Panc1 (cell line): ENCODE measurements around the gene ZG16B. TPM values are rescaled to one million over a fixed set of nuclear protein-coding genes. Genes with fewer than 3 reads are reported as not detected.
A peak's percentile ranks its signal among the peaks of the same experiment; 100 is the strongest.

Experiments used
- ATAC-seq: fragments of 200-7000 bp; cut with Tn5 transposase; 2 replicates; pipeline ENCODE4 v1.9.1; 2020; ENCODE audit warnings: mild to moderate bottlenecking, moderate library complexity
- BruUV-seq: library from RNA; stranded (reverse); fragments of 400-500 nt; replicated peaks from 2 replicates; lab custom pipeline; 2021; lab: Mats Ljungman, UMichigan
- CTCF ChIA-PET: fragments of 300-600 bp; sonication (Branson Sonifier 250); formaldehyde crosslinking; loops from one replicate; lab custom pipeline; 2022; ENCODE audit warnings: antibody characterized with exemption; lab: Charles Lee
- POLR2A ChIA-PET: fragments of 300-600 bp; sonication (Branson Sonifier 250); formaldehyde crosslinking; loops from one replicate; lab custom pipeline; 2022; ENCODE audit warnings: antibody characterized with exemption; lab: Charles Lee
- DNase-seq: peaks from one replicate; pipeline ENCODE4 v3.0.0-alpha.2; 2010; ENCODE audit warnings: low read depth, low spot score
- H3K27ac ChIP-seq: 2 replicates; pipeline ENCODE4 v1.5.1; 2011; ENCODE audit warnings: mild to moderate bottlenecking, low read length, inconsistent platforms
- H3K27me3 ChIP-seq: fragments of 200-500 bp; sonication (Bioruptor generic); 2 replicates; pipeline ENCODE4 v1.6.0; 2014; ENCODE audit warnings: low read length, inconsistent platforms; ENCODE audit not compliant: control insufficient read depth, insufficient read depth
- H3K36me3 ChIP-seq: fragments of 200-500 bp; sonication (Bioruptor generic); 2 replicates; pipeline ENCODE4 v1.5.1; 2014; ENCODE audit warnings: inconsistent platforms, mild to moderate bottlenecking, low read length, moderate library complexity; ENCODE audit not compliant: control insufficient read depth, insufficient read depth
- H3K4me1 ChIP-seq: 2 replicates; pipeline ENCODE4 v1.5.1; 2011; ENCODE audit warnings: inconsistent platforms, mild to moderate bottlenecking, low read length, moderate library complexity; ENCODE audit not compliant: control insufficient read depth, insufficient read depth
- H3K4me3 ChIP-seq, 2 experiments: 2 replicates each; pipeline ENCODE4 v1.5.1; 2011 to 2012; ENCODE audit warnings: low read depth in 2 of 2, low read length in 2 of 2, mild to moderate bottlenecking in 2 of 2, inconsistent platforms in 1 of 2, moderate library complexity in 1 of 2
- H3K9me3 ChIP-seq: fragments of 200-500 bp; sonication (Bioruptor generic); 2 replicates; pipeline ENCODE4 v1.5.1; 2014; ENCODE audit warnings: low read depth, mild to moderate bottlenecking, inconsistent platforms, low read length, moderate library complexity; ENCODE audit not compliant: control insufficient read depth, insufficient read depth
- POLR2AphosphoS5 ChIP-seq: IDR thresholded peaks from 2 replicates; pipeline ENCODE4 v1.6.1; 2012; ENCODE audit warnings: mild to moderate bottlenecking, low read depth, low read length, moderate library complexity
- SIN3A ChIP-seq: IDR thresholded peaks from 2 replicates; pipeline ENCODE4 v1.6.1; 2012; ENCODE audit warnings: low read depth, mild to moderate bottlenecking, low read length, moderate library complexity, borderline replicate concordance; ENCODE audit not compliant: insufficient read depth
- TCF7L2 ChIP-seq: IDR thresholded peaks from 2 replicates; pipeline ENCODE4 v1.6.1; 2011; ENCODE audit warnings: mild to moderate bottlenecking, low read depth, low read length, inconsistent platforms
- in situ Hi-C: cut with HindIII; loops from 2 replicates; pipeline ENCODE4 v1.10.0; 2016; ENCODE audit warnings: low sequenced_read_pairs, low pct_unique_long_range_greater_than_20kb
- intact Hi-C: fragments of 100-400 bp; cut with micrococcal nuclease; formaldehyde crosslinking; loops from one replicate; pipeline ENCODE4 v1.10.0; 2022; ENCODE audit not compliant: unreplicated experiment
- total RNA-seq: library from RNA; stranded (reverse); gene quantifications from one replicate; pipeline ENCODE4 v1.2.1, GENCODE V29; 2021; ENCODE audit not compliant: unreplicated experiment
- TF ChIP-seq, protein P1 (sequence below): fragments of 450-650 bp; IDR thresholded peaks from 2 replicates; pipeline ENCODE4 v1.5.1; 2017; ENCODE audit warnings: mild to moderate bottlenecking
- TF ChIP-seq, protein P2 (sequence below), 2 experiments: IDR thresholded peaks; 2 replicates each; pipeline ENCODE4 v1.6.1; 2011 to 2012; ENCODE audit warnings: low read depth in 2 of 2, control low read depth in 1 of 2, low read length in 1 of 2, mild to moderate bottlenecking in 1 of 2, moderate library complexity in 1 of 2; ENCODE audit not compliant: insufficient read depth in 1 of 2

The ZG16B gene
- total RNA-seq, 1 experiment from 2014 or later: 9.1 TPM

DNA sequence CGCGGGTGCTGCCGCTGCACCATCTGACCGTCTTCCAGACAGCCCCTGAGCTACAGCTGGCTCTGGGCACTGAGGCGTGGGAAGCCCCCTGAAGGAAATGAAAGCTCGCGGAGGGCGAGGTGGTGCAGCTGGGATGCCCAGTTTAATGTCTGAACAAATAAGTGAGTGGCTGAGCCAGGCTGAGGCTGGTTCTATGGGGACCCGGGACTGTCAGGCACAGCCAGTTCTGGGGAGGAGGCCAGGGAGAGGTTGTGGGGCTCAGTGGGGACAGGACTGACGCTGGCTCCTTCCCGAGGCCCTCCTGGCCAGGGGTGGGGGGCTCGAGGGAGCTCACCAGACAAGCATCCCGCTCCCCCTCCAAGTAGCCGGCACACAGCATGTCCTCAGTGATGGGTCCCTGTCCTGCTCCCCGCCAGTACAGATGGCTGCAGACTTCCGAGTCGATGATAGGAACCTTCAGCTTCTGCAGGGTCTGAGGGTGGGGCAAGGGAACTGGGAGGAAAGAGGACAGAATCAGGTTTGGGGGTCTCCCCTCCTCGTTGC is 23.5 kb downstream of the ZG16B start:
- ATAC-seq (no peak), DNase-seq (no peak)
- no TSS peak for BruUV-seq
- intact Hi-C loops: no loop called here
- in situ Hi-C loops: no loop called here
- Histone ChIP-seq H3K4me1 (peaks cover 28% of the 10 kb centered on the region), H3K27ac (peak overlapping the region; percentile 70), H3K9me3 (no peaks in the 10 kb centered on the region; the same call in 1 of the 2 replicates), H3K36me3 (no peaks in the 10 kb centered on the region), H3K27me3 (no peaks in the 10 kb centered on the region), H3K4me3 (no peak overlapping the region)
- ChIA-PET POLR2A (no interaction called here), CTCF (interaction anchor here (1.7 kb wide), 1 partner anchor 15 kb away, joined by 7 read pairs; no protein-coding TSS in a partner anchor)
- TF ChIP-seq, protein P1, sequence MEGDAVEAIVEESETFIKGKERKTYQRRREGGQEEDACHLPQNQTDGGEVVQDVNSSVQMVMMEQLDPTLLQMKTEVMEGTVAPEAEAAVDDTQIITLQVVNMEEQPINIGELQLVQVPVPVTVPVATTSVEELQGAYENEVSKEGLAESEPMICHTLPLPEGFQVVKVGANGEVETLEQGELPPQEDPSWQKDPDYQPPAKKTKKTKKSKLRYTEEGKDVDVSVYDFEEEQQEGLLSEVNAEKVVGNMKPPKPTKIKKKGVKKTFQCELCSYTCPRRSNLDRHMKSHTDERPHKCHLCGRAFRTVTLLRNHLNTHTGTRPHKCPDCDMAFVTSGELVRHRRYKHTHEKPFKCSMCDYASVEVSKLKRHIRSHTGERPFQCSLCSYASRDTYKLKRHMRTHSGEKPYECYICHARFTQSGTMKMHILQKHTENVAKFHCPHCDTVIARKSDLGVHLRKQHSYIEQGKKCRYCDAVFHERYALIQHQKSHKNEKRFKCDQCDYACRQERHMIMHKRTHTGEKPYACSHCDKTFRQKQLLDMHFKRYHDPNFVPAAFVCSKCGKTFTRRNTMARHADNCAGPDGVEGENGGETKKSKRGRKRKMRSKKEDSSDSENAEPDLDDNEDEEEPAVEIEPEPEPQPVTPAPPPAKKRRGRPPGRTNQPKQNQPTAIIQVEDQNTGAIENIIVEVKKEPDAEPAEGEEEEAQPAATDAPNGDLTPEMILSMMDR: no peak
- TF ChIP-seq, protein P2, sequence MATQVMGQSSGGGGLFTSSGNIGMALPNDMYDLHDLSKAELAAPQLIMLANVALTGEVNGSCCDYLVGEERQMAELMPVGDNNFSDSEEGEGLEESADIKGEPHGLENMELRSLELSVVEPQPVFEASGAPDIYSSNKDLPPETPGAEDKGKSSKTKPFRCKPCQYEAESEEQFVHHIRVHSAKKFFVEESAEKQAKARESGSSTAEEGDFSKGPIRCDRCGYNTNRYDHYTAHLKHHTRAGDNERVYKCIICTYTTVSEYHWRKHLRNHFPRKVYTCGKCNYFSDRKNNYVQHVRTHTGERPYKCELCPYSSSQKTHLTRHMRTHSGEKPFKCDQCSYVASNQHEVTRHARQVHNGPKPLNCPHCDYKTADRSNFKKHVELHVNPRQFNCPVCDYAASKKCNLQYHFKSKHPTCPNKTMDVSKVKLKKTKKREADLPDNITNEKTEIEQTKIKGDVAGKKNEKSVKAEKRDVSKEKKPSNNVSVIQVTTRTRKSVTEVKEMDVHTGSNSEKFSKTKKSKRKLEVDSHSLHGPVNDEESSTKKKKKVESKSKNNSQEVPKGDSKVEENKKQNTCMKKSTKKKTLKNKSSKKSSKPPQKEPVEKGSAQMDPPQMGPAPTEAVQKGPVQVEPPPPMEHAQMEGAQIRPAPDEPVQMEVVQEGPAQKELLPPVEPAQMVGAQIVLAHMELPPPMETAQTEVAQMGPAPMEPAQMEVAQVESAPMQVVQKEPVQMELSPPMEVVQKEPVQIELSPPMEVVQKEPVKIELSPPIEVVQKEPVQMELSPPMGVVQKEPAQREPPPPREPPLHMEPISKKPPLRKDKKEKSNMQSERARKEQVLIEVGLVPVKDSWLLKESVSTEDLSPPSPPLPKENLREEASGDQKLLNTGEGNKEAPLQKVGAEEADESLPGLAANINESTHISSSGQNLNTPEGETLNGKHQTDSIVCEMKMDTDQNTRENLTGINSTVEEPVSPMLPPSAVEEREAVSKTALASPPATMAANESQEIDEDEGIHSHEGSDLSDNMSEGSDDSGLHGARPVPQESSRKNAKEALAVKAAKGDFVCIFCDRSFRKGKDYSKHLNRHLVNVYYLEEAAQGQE (IDR thresholded peaks at IDR 0.05; ENCODE audit: insufficient read depth in 1 of 2, low read depth in 2 of 2, low read length in 1 of 2): no peak
- TF ChIP-seq SIN3A: no peak
- TF ChIP-seq TCF7L2: no peak
- no peak for TF ChIP-seq POLR2AphosphoS5

DNA sequence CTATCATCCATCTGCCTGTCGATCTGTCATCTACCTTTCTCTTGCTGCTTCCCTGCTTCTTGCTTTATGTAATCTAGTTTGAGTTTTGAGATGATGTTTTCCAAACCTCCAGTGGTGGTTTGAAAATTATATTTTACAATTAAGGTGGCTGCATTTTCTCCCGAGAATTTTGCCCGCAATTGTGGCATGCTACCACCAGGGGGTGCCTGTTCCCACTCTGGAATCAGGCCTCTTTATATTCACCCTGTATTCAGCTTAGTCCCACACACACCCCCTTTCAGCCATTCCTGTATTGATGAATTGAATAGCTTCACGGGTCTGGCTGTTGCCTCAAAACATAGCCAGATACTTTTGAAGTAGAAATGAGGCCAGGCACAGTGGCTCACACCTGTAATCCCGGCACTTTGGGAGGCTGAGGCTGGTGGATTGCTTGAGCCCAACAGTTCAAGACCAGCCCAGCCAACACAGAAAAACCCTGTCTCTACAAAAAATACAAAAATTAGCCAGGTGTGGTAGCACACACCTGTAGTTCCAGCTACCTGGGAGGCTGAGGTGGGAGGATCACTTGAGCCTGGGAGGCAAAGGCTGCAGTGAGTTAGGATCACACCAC is 24.7 kb downstream of the ZG16B start:
- ChIA-PET POLR2A (no interaction called here), CTCF (interaction anchor here (0.7 to 1.7 kb wide), 3 partner anchors 13 to 322 kb away, joined by 3 to 7 read pairs (median 5); no protein-coding TSS in a partner anchor)
- ATAC-seq (no peak), DNase-seq (no peak)
- Histone ChIP-seq H3K27ac (peak overlapping the region; percentile 70), H3K36me3 (no peaks in the 10 kb centered on the region), H3K4me3 (no peak overlapping the region), H3K9me3 (no peaks in the 10 kb centered on the region; the same call in 1 of the 2 replicates), H3K4me1 (peaks cover 28% of the 10 kb centered on the region), H3K27me3 (no peaks in the 10 kb centered on the region)
- TF ChIP-seq TCF7L2: no peak
- TF ChIP-seq POLR2AphosphoS5: no peak
- no peak for TF ChIP-seq SIN3A
- TF ChIP-seq, protein P1: peak; percentile 90
- TF ChIP-seq, protein P2 (IDR thresholded peaks at IDR 0.05; ENCODE audit: insufficient read depth in 1 of 2, low read depth in 2 of 2, low read length in 1 of 2): no peak
- in situ Hi-C loops: no loop called here
- BruUV-seq: no TSS peak
- intact Hi-C loops: no loop called here
